GM23338 (cell line): ENCODE data around the gene RIC1. TPM values are rescaled to one million over a fixed set of nuclear protein-coding genes. Genes with fewer than 3 reads are reported as not detected.

Experiments used
- ATAC-seq: fragments of 200-7000 bp; cut with Tn5 transposase; 3 replicates; pipeline ENCODE4 v1.9.1; 2020
- DNase-seq: peaks from one replicate; pipeline ENCODE4 v3.0.0-alpha.2; 2015; ENCODE audit warnings: low spot score
- H2AFZ ChIP-seq: fragments of 200-600 bp; sonication (generic); 2 replicates; pipeline ENCODE4 v1.8.0; 2016; ENCODE audit warnings: antibody characterized with exemption, mild to moderate bottlenecking, moderate library complexity
- H3F3A ChIP-seq: fragments of 200-600 bp; sonication (generic); replicated peaks from 2 replicates; pipeline ENCODE4 v1.8.0; 2017; ENCODE audit warnings: antibody characterized with exemption, mixed run types, low read depth
- H3K27ac ChIP-seq: fragments of 200-600 bp; sonication (generic); 2 replicates; pipeline ENCODE4 v1.6.1; 2016; ENCODE audit warnings: low read depth
- H3K27me3 ChIP-seq: fragments of 200-600 bp; sonication (generic); 2 replicates; pipeline ENCODE4 v1.8.0; 2016; ENCODE audit warnings: mild to moderate bottlenecking, mixed run types, moderate library complexity; ENCODE audit not compliant: insufficient read depth
- H3K36me3 ChIP-seq: fragments of 200-600 bp; sonication (generic); 2 replicates; pipeline ENCODE4 v1.8.0; 2016; ENCODE audit warnings: mild to moderate bottlenecking; ENCODE audit not compliant: insufficient read depth
- H3K4me1 ChIP-seq: fragments of 200-600 bp; sonication (generic); 2 replicates; pipeline ENCODE4 v1.8.0; 2016; ENCODE audit warnings: mild to moderate bottlenecking, moderate library complexity; ENCODE audit not compliant: insufficient read depth
- H3K4me2 ChIP-seq: fragments of 200-600 bp; sonication (generic); 2 replicates; pipeline ENCODE4 v1.7.1; 2017; ENCODE audit warnings: mixed run types
- H3K4me3 ChIP-seq: fragments of 200-600 bp; sonication (generic); 2 replicates; pipeline ENCODE4 v1.6.1; 2016; ENCODE audit warnings: mixed run types
- H3K79me2 ChIP-seq: fragments of 200-600 bp; sonication (generic); replicated peaks from 2 replicates; pipeline ENCODE4 v1.8.0; 2017; ENCODE audit warnings: mild to moderate bottlenecking; ENCODE audit not compliant: insufficient read depth
- H3K9me2 ChIP-seq: fragments of 200-600 bp; sonication (generic); 2 replicates; pipeline ENCODE4 v1.8.0; 2017; ENCODE audit not compliant: insufficient read depth
- H4K20me1 ChIP-seq: fragments of 200-600 bp; sonication (generic); replicated peaks from 2 replicates; pipeline ENCODE4 v1.8.0; 2017; ENCODE audit warnings: mild to moderate bottlenecking; ENCODE audit not compliant: insufficient read depth
- H3K27ac Mint-ChIP-seq: 2 replicates; pipeline ENCODE4 v1.8.0; 2020; ENCODE audit warnings: inconsistent platforms, mild to moderate bottlenecking, moderate library complexity, mixed read lengths
- H3K27me3 Mint-ChIP-seq: 3 replicates; pipeline ENCODE4 v1.8.0; 2022; ENCODE audit warnings: low read depth, mild to moderate bottlenecking, moderate library complexity, mixed read lengths, inconsistent platforms; ENCODE audit not compliant: insufficient read depth, poor library complexity
- H3K36me3 Mint-ChIP-seq: 3 replicates; pipeline ENCODE4 v1.8.0; 2021; ENCODE audit warnings: low read depth, mild to moderate bottlenecking, inconsistent platforms, moderate library complexity, mixed read lengths
- H3K4me1 Mint-ChIP-seq: 3 replicates; pipeline ENCODE4 v1.8.0; 2020; ENCODE audit warnings: mild to moderate bottlenecking, inconsistent platforms, mixed read lengths
- H3K4me3 Mint-ChIP-seq: 3 replicates; pipeline ENCODE4 v1.8.0; 2021; ENCODE audit warnings: moderate library complexity, mild to moderate bottlenecking, inconsistent platforms, mixed read lengths
- H3K9me3 Mint-ChIP-seq: 3 replicates; pipeline ENCODE4 v1.8.0; 2020; ENCODE audit warnings: moderate library complexity, mild to moderate bottlenecking, inconsistent platforms, mixed read lengths
- CREB1 ChIP-seq: fragments of 250-450 bp; sonication (Bioruptor Pico); IDR thresholded peaks from 2 replicates; pipeline ENCODE4 v1.5.0; 2020; ENCODE audit warnings: low read depth, mild to moderate bottlenecking, moderate library complexity
- CTCF ChIP-seq, 2 experiments: fragments of 200-600 bp in 1 of 2; sonication (generic) in 1 of 2; conservative IDR thresholded peaks; 2 replicates each; pipeline versions ENCODE4 v1.5.1 to v1.6.1; 2016 to 2017; ENCODE audit warnings: antibody characterized with exemption in 2 of 2, low read depth in 2 of 2, mild to moderate bottlenecking in 2 of 2, moderate library complexity in 1 of 2
- EZH2 ChIP-seq: fragments of 200-600 bp; sonication (generic); IDR thresholded peaks from one replicate; pipeline ENCODE4 v1.8.0; 2017; ENCODE audit warnings: antibody characterized with exemption, mild to moderate bottlenecking, low read depth; ENCODE audit not compliant: unreplicated experiment
- EZH2phosphoT487 ChIP-seq: fragments of 200-600 bp; sonication (generic); IDR thresholded peaks from one replicate; pipeline ENCODE4 v1.8.1; 2018; ENCODE audit warnings: antibody characterized with exemption; ENCODE audit not compliant: unreplicated experiment
- JUNB ChIP-seq: IDR thresholded peaks from one replicate; pipeline ENCODE4 v1.6.1; 2016; ENCODE audit warnings: antibody characterized with exemption; ENCODE audit not compliant: unreplicated experiment
- NANOG ChIP-seq: IDR thresholded peaks from 2 replicates; pipeline ENCODE4 v1.6.1; 2016; ENCODE audit warnings: antibody characterized with exemption, borderline replicate concordance
- POLR2AphosphoS5 ChIP-seq: IDR thresholded peaks from 2 replicates; pipeline ENCODE4 v1.6.1; 2016; ENCODE audit warnings: antibody characterized with exemption, low read depth
- REST ChIP-seq: IDR thresholded peaks from one replicate; pipeline ENCODE4 v1.6.1; 2018; ENCODE audit warnings: antibody characterized with exemption; ENCODE audit not compliant: unreplicated experiment
- STAT1 ChIP-seq: IDR thresholded peaks from one replicate; pipeline ENCODE4 v1.6.1; 2016; ENCODE audit warnings: antibody characterized with exemption; ENCODE audit not compliant: unreplicated experiment
- ZNF114 ChIP-seq: fragments of 250-450 bp; sonication (Bioruptor Pico); IDR thresholded peaks from 2 replicates; pipeline ENCODE4 v1.5.0; 2020; ENCODE audit warnings: mild to moderate bottlenecking, moderate library complexity
- ZNF331 ChIP-seq: fragments of 250-450 bp; sonication (Bioruptor Pico); IDR thresholded peaks from 2 replicates; pipeline ENCODE4 v1.5.0; 2020; ENCODE audit warnings: low read depth, mild to moderate bottlenecking, moderate library complexity
- ZNF462 ChIP-seq: fragments of 250-450 bp; sonication (Bioruptor Pico); IDR thresholded peaks from 2 replicates; pipeline ENCODE4 v1.5.0; 2020; ENCODE audit warnings: mild to moderate bottlenecking, moderate library complexity
- polyA plus RNA-seq: library from polyadenylated mRNA; unstranded; fragments of >200 nt; fragmentation: Nextera tagmentation; extraction: Ambion mirVana; gene quantifications from 2 replicates; pipeline ENCODE4 v1.2.1, GENCODE V29; 2016
- total RNA-seq: library from RNA; depleted of rRNA; stranded (reverse); fragments of >200 nt; shearing (Covaris generic); gene quantifications from 2 replicates; pipeline ENCODE4 v1.2.3, GENCODE V29; 2014

RIC1 gene
- total and polyA plus RNA-seq, 2 experiments from 2014 or later, result 7.8 to 34.9 TPM

GRCh38 chr9:5750569-5750968, 121.7 kb downstream of the RIC1 start (continued):
- no peak for TF ChIP-seq EZH2phosphoT487
- no peak for TF ChIP-seq CREB1 (CRISPR knock-in tag)
- TF ChIP-seq REST, result no peak
- no peak for TF ChIP-seq ZNF331 (CRISPR knock-in tag)
- TF ChIP-seq POLR2AphosphoS5, result no peak

- Mint-ChIP-seq H3K27me3 (no peaks in the 10 kb centered on the region), H3K4me1 (peaks cover 7% of the 10 kb centered on the region), H3K4me3 (no peak overlapping the region), H3K27ac (no peak overlapping the region), H3K9me3 (no peaks in the 10 kb centered on the region), H3K36me3 (peaks cover 29% of the 10 kb centered on the region)
- Histone ChIP-seq H3K27me3 (no peaks in the 10 kb centered on the region), H3F3A (no peaks in the 10 kb centered on the region), H3K79me2 (no peaks in the 10 kb centered on the region), H4K20me1 (no peaks in the 10 kb centered on the region), H3K4me1 (no peaks in the 10 kb centered on the region; the same call in 1 of the 2 replicates), H3K9me2 (no peaks in the 10 kb centered on the region), H3K4me3 (no peak overlapping the region), H3K27ac (no peak overlapping the region), H3K4me2 (no peak overlapping the region), H2AFZ (no peak overlapping the region), H3K36me3 (no peaks in the 10 kb centered on the region; the same call in 1 of the 2 replicates)
- DNase-seq, result no peak
- ATAC-seq, result no peak
- no peak for TF ChIP-seq NANOG
- no peak for TF ChIP-seq EZH2phosphoT487
- TF ChIP-seq ZNF114 (CRISPR knock-in tag), result no peak
- TF ChIP-seq ZNF331 (CRISPR knock-in tag), result no peak
- no peak for TF ChIP-seq EZH2
- TF ChIP-seq ZNF462 (CRISPR knock-in tag), result no peak
- no peak for TF ChIP-seq POLR2AphosphoS5
- no peak for TF ChIP-seq STAT1
- no peak for TF ChIP-seq JUNB
- TF ChIP-seq CTCF (conservative IDR thresholded peaks at IDR 0.05; ENCODE audit: low read depth in 2 of 2), result no peak
These were observed 127.7 kb downstream of the RIC1 start for GRCh38 chr9:5756633-5757032.
